Activated CD4-positive, CD25-positive, alpha-beta regulatory T cell (primary cell): ENCODE measurements around the gene KRTAP10-10.
"Not testable (repeated sequence)": the region's sequence is repeated elsewhere in the genome, so short reads cannot be mapped to it uniquely, and the experiment has no call there.

Experiments
- DNase-seq, 4 experiments: peaks; one replicate each; lab custom pipeline; 2025; lab: John Stamatoyannopoulos, UW

The KRTAP10-10 gene

DNA sequence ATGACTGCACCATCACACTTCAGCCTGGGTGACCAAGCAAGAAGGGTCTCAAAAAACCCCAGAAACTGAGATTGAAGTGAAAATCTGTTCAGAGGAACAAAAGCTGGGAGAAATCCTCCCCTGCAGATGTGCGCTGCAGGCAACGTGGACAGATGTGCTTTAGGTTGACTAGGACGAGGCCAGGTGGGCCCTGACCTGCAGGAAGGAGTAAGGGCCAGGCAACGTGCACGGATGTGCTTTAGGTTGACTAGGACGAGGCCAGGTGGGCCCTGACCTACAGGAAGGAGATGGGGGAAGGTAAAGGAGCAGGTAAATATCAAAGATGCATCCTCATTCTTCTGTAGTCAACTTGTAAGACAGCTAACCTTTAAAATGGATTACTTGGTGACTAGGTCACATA is 47.3 kb downstream of the KRTAP10-10 start:
- no peak for DNase-seq

DNA sequence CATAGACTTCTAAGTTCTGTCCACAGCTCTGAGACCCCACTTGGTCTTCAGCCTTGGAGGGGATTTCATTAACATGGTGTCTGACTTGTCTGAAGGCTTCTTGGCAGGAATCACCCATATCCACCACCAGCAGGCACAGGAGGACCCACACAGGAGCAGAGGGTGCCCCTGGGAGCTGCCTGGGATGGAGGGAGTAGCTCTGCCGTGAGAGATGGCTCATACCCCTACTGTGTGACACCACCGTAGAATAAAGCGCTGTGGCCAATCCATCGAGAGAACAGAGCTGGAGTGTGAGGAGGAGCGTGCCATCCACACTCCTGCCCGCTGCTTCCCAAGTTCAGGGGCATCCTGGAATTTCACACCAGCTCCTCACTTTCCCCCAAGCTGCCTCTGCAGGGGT is 47.9 kb downstream of the KRTAP10-10 start:
- DNase-seq: not testable (repeated sequence)

DNA sequence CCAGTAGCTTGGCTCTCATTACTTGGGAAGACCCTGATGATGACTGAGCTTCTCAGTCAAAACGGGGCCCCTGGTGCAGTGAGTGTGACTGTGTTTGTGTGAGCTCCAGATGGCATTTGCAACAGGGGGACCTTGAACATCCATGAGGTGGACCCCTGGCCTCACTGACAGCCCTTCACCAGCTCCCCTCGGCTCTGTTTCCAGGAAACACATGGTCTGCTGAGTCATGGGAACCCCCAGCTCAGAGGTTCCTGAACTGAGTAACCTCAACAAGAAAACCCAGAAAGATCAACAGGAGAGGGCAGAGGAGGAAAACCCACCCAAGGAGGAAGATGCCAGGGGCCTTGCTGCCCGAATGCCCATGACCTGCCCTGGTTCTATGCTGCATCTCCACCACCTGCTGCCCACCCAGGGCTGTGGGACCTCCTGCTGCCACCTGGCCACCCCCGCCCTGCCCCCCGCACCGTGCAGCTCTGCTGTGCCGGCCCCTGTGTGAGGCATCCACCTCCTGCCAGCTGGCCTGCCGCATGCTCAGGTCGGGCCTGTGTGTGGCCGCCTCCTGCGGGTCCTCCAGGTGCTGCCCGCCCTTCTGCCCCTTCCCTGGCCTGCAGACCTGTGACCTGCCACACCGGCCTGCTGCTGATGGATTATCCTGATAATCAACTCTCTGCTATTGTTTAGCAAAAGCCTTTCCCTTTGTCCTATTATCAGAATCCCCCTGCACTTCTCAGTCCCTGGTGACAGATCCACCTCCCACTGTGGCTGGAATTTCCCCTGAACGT is 49.0 kb downstream of the KRTAP10-10 start:
- no peak for DNase-seq

DNA sequence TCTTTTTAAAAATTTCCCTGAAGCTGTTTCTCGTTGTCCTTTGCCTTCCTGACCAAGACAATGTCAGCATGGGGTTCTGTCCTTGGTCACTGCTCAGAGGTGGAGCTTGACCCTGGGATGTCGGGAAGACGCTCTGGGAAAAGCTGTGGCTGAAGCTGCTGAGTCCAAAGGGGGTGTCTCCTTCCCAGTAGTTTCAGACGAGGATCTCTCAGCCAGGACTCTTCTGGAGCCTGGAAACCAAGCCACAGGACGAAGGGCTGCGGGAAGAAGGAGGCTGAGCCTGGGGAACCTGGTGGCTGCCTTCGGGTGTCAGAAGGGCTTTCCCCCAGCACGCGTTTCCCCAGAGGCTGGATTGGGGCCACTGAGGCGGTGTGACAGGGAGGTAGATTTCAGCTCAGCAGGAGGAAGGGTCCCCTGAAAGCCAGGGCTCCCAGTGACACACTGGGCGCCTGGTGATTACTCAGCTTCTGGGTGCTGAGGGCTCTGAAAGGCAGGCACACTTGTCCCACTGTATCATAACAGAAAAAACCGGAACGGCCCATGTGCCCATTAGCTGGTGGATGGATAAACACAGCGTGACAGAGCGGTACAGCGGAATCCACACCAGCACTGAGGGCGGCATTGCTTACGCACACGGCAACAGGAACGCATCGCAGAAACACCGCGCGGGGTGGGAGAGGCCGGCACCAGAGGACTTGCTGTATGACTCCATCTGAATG is 49.8 kb downstream of the KRTAP10-10 start:
- DNase-seq: no peak

DNA sequence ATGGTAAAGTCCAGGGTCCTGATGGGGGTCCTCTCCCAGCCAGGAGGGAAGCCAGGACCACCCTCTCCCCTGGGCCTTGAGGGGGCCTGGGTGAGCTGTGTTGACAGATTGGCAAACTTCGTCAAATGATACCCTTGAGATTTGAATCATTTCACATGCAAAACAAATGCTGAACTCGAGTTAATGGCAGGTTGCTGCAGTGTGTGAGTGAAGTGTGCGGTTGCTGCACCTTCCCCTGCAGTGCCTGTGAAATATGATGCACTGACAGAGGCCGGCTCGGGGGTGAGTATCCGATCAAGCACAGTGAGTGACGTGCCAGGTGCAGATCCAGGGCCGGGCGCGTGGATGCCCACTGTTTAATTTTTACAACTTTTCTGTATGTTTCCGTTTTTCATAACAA is 50.5 kb downstream of the KRTAP10-10 start:
- no peak for DNase-seq
